Naive B cell (primary cell): Measurements from ENCODE around the gene CHMP1B. TPM values are rescaled to one million over a fixed set of nuclear protein-coding genes. Genes with fewer than 3 reads are reported as not detected.

Experiments
- ATAC-seq, 2 donors: fragments of 150-1000 bp; cut with Tn5 transposase; 2 replicates each; pipeline ENCODE4 v1.10.0; 2021; ENCODE audit warnings: low read depth in 2 of 2, mild to moderate bottlenecking in 2 of 2, moderate library complexity in 2 of 2
- DNase-seq: peaks from one replicate; pipeline ENCODE4 v3.0.0; 2022
- H3K27ac Mint-ChIP-seq, 6 donors: one replicate each; pipeline ENCODE4 v1.8.0; 2020 to 2022; ENCODE audit warnings: mild to moderate bottlenecking in 6 of 6, mixed read lengths in 6 of 6, moderate library complexity in 5 of 6, inconsistent platforms in 2 of 6
- H3K27me3 Mint-ChIP-seq, 3 donors: one replicate each; pipeline ENCODE4 v1.8.0; 2021 to 2022; ENCODE audit warnings: mixed read lengths in 3 of 3, mild to moderate bottlenecking in 1 of 3
- H3K36me3 Mint-ChIP-seq, 2 donors: one replicate each; pipeline ENCODE4 v1.8.0; 2020 to 2022; ENCODE audit warnings: mixed read lengths in 2 of 2, inconsistent platforms in 1 of 2, mild to moderate bottlenecking in 1 of 2
- H3K4me1 Mint-ChIP-seq, 3 donors: one replicate each; pipeline ENCODE4 v1.8.0; 2020 to 2022; ENCODE audit warnings: mixed read lengths in 3 of 3, inconsistent platforms in 1 of 3, mild to moderate bottlenecking in 1 of 3, moderate library complexity in 1 of 3
- H3K4me3 Mint-ChIP-seq, 8 donors: one replicate each; pipeline ENCODE4 v1.8.0; 2020 to 2022; ENCODE audit warnings: mild to moderate bottlenecking in 8 of 8, mixed read lengths in 8 of 8, moderate library complexity in 8 of 8, inconsistent platforms in 2 of 8
- H3K9me3 Mint-ChIP-seq, 7 donors: one replicate each; pipeline ENCODE4 v1.8.0; 2020 to 2022; ENCODE audit warnings: mixed read lengths in 7 of 7, mild to moderate bottlenecking in 5 of 7, inconsistent platforms in 2 of 7, moderate library complexity in 1 of 7
- polyA plus RNA-seq, 6 donors: library from polyadenylated mRNA; unstranded; fragments of 300-500 nt; fragmentation: Illumina TruSeq; gene quantifications; one replicate each; pipeline ENCODE4 v1.2.3, GENCODE V29; 2021; ENCODE audit warnings: low read depth in 6 of 6

The CHMP1B gene
- polyA plus RNA-seq, result 100 to 1,000 TPM in 3 of 6 donors, 10 to 100 TPM in 3; 93.4 to 119 (median 101) TPM

- ATAC-seq, result peak; percentile 83 to 88
Measured at GRCh38 chr18:11851146-11851805, at the start of gene CHMP1B. TSS of gene CHMP1B (plus strand) at chr18:11851413. CDS start at chr18:11851512, 99 bp downstream.

GRCh38 chr18:11801573-11801972 is 49.6 kb upstream of the CHMP1B start:
- Mint-ChIP-seq H3K36me3 (no peaks in the 10 kb centered on the region), H3K4me3 (no peak overlapping the region), H3K27ac (peak overlapping the region in 1 of 6 donors; percentile 57), H3K9me3 (no peaks in the 10 kb centered on the region), H3K4me1 (no peaks in the 10 kb centered on the region), H3K27me3 (peaks cover 26 to 36% (median 31%) of the 10 kb centered on the region in 3 donors)
- ATAC-seq (no peak), DNase-seq (no peak)

More at GRCh38 chr18:11851146-11851805, at the start of gene CHMP1B:
- DNase-seq, result peak; percentile 98
- Mint-ChIP-seq H3K36me3 (peaks cover 0 to 7% of the 10 kb centered on the region in 2 donors), H3K27ac (peak within 1 kb of the TSS; percentile 100), H3K4me3 (peak within 1 kb of the TSS; percentile 97 to 100 (median 100)), H3K4me1 (peaks cover 22 to 54% (median 29%) of the 10 kb centered on the region in 3 donors), H3K9me3 (no peaks in the 10 kb centered on the region), H3K27me3 (peaks cover 0 to 6% (median 0%) of the 10 kb centered on the region in 3 donors)

GRCh38 chr18:11802158-11802557 is 49.1 kb upstream of the CHMP1B start:
- Mint-ChIP-seq H3K4me3 (no peak overlapping the region), H3K4me1 (no peaks in the 10 kb centered on the region), H3K36me3 (no peaks in the 10 kb centered on the region), H3K27ac (no peak overlapping the region), H3K9me3 (no peaks in the 10 kb centered on the region), H3K27me3 (peaks cover 26 to 36% (median 34%) of the 10 kb centered on the region in 3 donors)
- DNase-seq, result no peak
- no peak for ATAC-seq

GRCh38 chr18:11802586-11802985 is 48.6 kb upstream of the CHMP1B start:
- no peaks in the 10 kb centered on the region for H3K4me1 Mint-ChIP-seq
- no peaks in the 10 kb centered on the region for H3K9me3 Mint-ChIP-seq
- ATAC-seq, result no peak
- peaks cover 26 to 38% (median 36%) of the 10 kb centered on the region in 3 donors for H3K27me3 Mint-ChIP-seq
- no peak overlapping the region for H3K4me3 Mint-ChIP-seq
- no peak for DNase-seq
- peak overlapping the region in 1 of 6 donors; percentile 0 for H3K27ac Mint-ChIP-seq
- no peaks in the 10 kb centered on the region for H3K36me3 Mint-ChIP-seq

- Mint-ChIP-seq H3K4me3 (no peak overlapping the region), H3K4me1 (no peaks in the 10 kb centered on the region), H3K27ac (peak overlapping the region in 1 of 6 donors; percentile 51), H3K36me3 (no peaks in the 10 kb centered on the region), H3K9me3 (no peaks in the 10 kb centered on the region), H3K27me3 (peaks cover 24 to 35% (median 32%) of the 10 kb centered on the region in 3 donors)
- DNase-seq (no peak), ATAC-seq (no peak)
Measured at GRCh38 chr18:11807233-11807632, 44.0 kb upstream of the CHMP1B start.

GRCh38 chr18:11808001-11808855 is 43.0 kb upstream of the CHMP1B start:
- no peak for ATAC-seq
- Mint-ChIP-seq H3K36me3 (no peaks in the 10 kb centered on the region), H3K27ac (no peak overlapping the region), H3K9me3 (no peaks in the 10 kb centered on the region), H3K4me3 (no peak overlapping the region), H3K27me3 (peaks cover 14 to 25% (median 22%) of the 10 kb centered on the region in 3 donors), H3K4me1 (no peaks in the 10 kb centered on the region)
- DNase-seq, result no peak

GRCh38 chr18:11809895-11810294 is 41.3 kb upstream of the CHMP1B start:
- Mint-ChIP-seq H3K36me3 (no peaks in the 10 kb centered on the region), H3K9me3 (no peaks in the 10 kb centered on the region), H3K4me3 (no peak overlapping the region), H3K27me3 (peaks cover 8 to 24% (median 20%) of the 10 kb centered on the region in 3 donors), H3K4me1 (no peaks in the 10 kb centered on the region), H3K27ac (no peak overlapping the region)
- no peak for DNase-seq
- no peak for ATAC-seq

- Mint-ChIP-seq H3K4me1 (no peaks in the 10 kb centered on the region), H3K4me3 (no peak overlapping the region)
Measured at GRCh38 chr18:11810379-11810778, 40.8 kb upstream of the CHMP1B start.

GRCh38 chr18:11811009-11811408 is 40.2 kb upstream of the CHMP1B start:
- H3K27me3 Mint-ChIP-seq, result peaks cover 8 to 19% (median 15%) of the 10 kb centered on the region in 3 donors
- DNase-seq, result no peak
- peak overlapping the region in 1 of 8 donors; percentile 15 for H3K4me3 Mint-ChIP-seq
- no peaks in the 10 kb centered on the region for H3K4me1 Mint-ChIP-seq
- H3K27ac Mint-ChIP-seq, result no peak overlapping the region
- H3K9me3 Mint-ChIP-seq, result no peaks in the 10 kb centered on the region
- ATAC-seq, result no peak
- no peaks in the 10 kb centered on the region for H3K36me3 Mint-ChIP-seq

More at GRCh38 chr18:11810379-11810778, 40.8 kb upstream of the CHMP1B start:
- peaks cover 8 to 24% (median 21%) of the 10 kb centered on the region in 3 donors for H3K27me3 Mint-ChIP-seq
- H3K9me3 Mint-ChIP-seq, result no peaks in the 10 kb centered on the region
- H3K27ac Mint-ChIP-seq, result no peak overlapping the region
- DNase-seq, result no peak
- H3K36me3 Mint-ChIP-seq, result no peaks in the 10 kb centered on the region
- ATAC-seq, result no peak

GRCh38 chr18:11817229-11817628 is 34.0 kb upstream of the CHMP1B start:
- Mint-ChIP-seq H3K4me1 (no peaks in the 10 kb centered on the region), H3K27me3 (peaks cover 0 to 15% (median 0%) of the 10 kb centered on the region in 3 donors), H3K36me3 (no peaks in the 10 kb centered on the region), H3K9me3 (peaks cover 0 to 7% (median 3%) of the 10 kb centered on the region in 7 donors), H3K4me3 (no peak overlapping the region), H3K27ac (no peak overlapping the region)
- ATAC-seq, result no peak
- DNase-seq, result no peak

GRCh38 chr18:11818486-11819203 is 32.6 kb upstream of the CHMP1B start:
- peaks cover 0 to 15% (median 3%) of the 10 kb centered on the region in 3 donors for H3K27me3 Mint-ChIP-seq
- no peak for DNase-seq
- no peak for ATAC-seq
- H3K9me3 Mint-ChIP-seq, result peaks cover 0 to 7% (median 3%) of the 10 kb centered on the region in 7 donors
- no peak overlapping the region for H3K27ac Mint-ChIP-seq
- H3K4me1 Mint-ChIP-seq, result no peaks in the 10 kb centered on the region
- no peak overlapping the region for H3K4me3 Mint-ChIP-seq
- H3K36me3 Mint-ChIP-seq, result no peaks in the 10 kb centered on the region

- peaks cover 0 to 7% (median 3%) of the 10 kb centered on the region in 7 donors for H3K9me3 Mint-ChIP-seq
- no peak overlapping the region for H3K4me3 Mint-ChIP-seq
- peaks cover 0 to 15% (median 3%) of the 10 kb centered on the region in 3 donors for H3K27me3 Mint-ChIP-seq
- DNase-seq, result no peak
- no peak for ATAC-seq
- no peaks in the 10 kb centered on the region for H3K36me3 Mint-ChIP-seq
- H3K27ac Mint-ChIP-seq, result no peak overlapping the region
- H3K4me1 Mint-ChIP-seq, result no peaks in the 10 kb centered on the region
Measured at GRCh38 chr18:11819938-11820337, 31.3 kb upstream of the CHMP1B start.

- ATAC-seq (no peak), DNase-seq (no peak)
- Mint-ChIP-seq H3K27ac (no peak overlapping the region), H3K9me3 (peaks cover 0 to 7% (median 3%) of the 10 kb centered on the region in 7 donors), H3K4me1 (no peaks in the 10 kb centered on the region), H3K4me3 (no peak overlapping the region), H3K27me3 (peaks cover 0 to 10% (median 3%) of the 10 kb centered on the region in 3 donors), H3K36me3 (no peaks in the 10 kb centered on the region)
Measured at GRCh38 chr18:11820697-11821096, 30.5 kb upstream of the CHMP1B start.
